Right atrium auricular region (tissue), 2 donors: Measurements from ENCODE around the gene TBC1D21. TPM values are rescaled to one million over a fixed set of nuclear protein-coding genes. Genes with fewer than 3 reads are reported as not detected.

Experiments used
- DNase-seq: peaks from one replicate; pipeline ENCODE4 v3.0.0-alpha.2; 2019; ENCODE audit warnings: low spot score
- H3K27ac ChIP-seq, 2 donors: fragments of 200-600 bp; sonication (generic); 1 replicate in 1 of 2; 2 replicates in 1 of 2; pipeline ENCODE4 v1.5.1; 2016 to 2019
- H3K27me3 ChIP-seq, 2 donors: fragments of 200-600 bp; sonication (generic); one replicate each; pipeline versions ENCODE4 v1.5.1 to v1.6.0; 2017 to 2019
- H3K36me3 ChIP-seq: fragments of 200-600 bp; sonication (generic); one replicate; pipeline ENCODE4 v1.5.1; 2016
- H3K4me1 ChIP-seq, 2 donors: fragments of 200-600 bp; sonication (generic); one replicate each; pipeline versions ENCODE4 v1.5.1 to v1.6.0; 2017 to 2019
- H3K4me3 ChIP-seq, 2 donors: fragments of 200-600 bp; sonication (generic); 1 replicate in 1 of 2; 2 replicates in 1 of 2; pipeline ENCODE4 v1.5.1; 2017 to 2019; ENCODE audit warnings: mild to moderate bottlenecking in 1 of 2, moderate library complexity in 1 of 2
- H3K9me3 ChIP-seq, 2 donors: fragments of 200-600 bp; sonication (generic); one replicate each; pipeline ENCODE4 v1.5.1; 2019
- CTCF ChIP-seq, 2 donors: fragments of 200-600 bp; sonication (generic); IDR thresholded peaks; one replicate each; pipeline ENCODE4 v1.5.1; 2019; ENCODE audit warnings: antibody characterized with exemption in 2 of 2
- total RNA-seq, 2 donors: library from RNA; depleted of rRNA; stranded (reverse); fragments of >200 nt; gene quantifications; one replicate each; pipeline ENCODE4 v1.1.0, GENCODE V29; 2016

TBC1D21 gene
- total RNA-seq, 2 donors from 2014 or later = not detected

- H3K4me1 ChIP-seq = peaks cover 0 to 23% of the 10 kb centered on the region in 2 donors
- DNase-seq = no peak
- H3K9me3 ChIP-seq = no peaks in the 10 kb centered on the region
- no peak overlapping the region for H3K4me3 ChIP-seq
- H3K27ac ChIP-seq = no peak overlapping the region
- no peaks in the 10 kb centered on the region for H3K36me3 ChIP-seq
- no peaks in the 10 kb centered on the region for H3K27me3 ChIP-seq
- no peak for TF ChIP-seq CTCF (IDR thresholded peaks at IDR 0.05)
Measured at GRCh38 chr15:73854265-73854664, 19.1 kb upstream of the TBC1D21 start.

- TF ChIP-seq CTCF (IDR thresholded peaks at IDR 0.05) = no peak
- no peaks in the 10 kb centered on the region for H3K27me3 ChIP-seq
- DNase-seq = no peak
- peak overlapping the region in 1 of 2 donors; percentile 51 for H3K27ac ChIP-seq
- no peak overlapping the region for H3K4me3 ChIP-seq
- peaks cover 0 to 23% of the 10 kb centered on the region in 2 donors for H3K4me1 ChIP-seq
- H3K9me3 ChIP-seq = no peaks in the 10 kb centered on the region
- no peaks in the 10 kb centered on the region for H3K36me3 ChIP-seq
Measured at GRCh38 chr15:73856458-73857192, 16.7 kb upstream of the TBC1D21 start.

DNA sequence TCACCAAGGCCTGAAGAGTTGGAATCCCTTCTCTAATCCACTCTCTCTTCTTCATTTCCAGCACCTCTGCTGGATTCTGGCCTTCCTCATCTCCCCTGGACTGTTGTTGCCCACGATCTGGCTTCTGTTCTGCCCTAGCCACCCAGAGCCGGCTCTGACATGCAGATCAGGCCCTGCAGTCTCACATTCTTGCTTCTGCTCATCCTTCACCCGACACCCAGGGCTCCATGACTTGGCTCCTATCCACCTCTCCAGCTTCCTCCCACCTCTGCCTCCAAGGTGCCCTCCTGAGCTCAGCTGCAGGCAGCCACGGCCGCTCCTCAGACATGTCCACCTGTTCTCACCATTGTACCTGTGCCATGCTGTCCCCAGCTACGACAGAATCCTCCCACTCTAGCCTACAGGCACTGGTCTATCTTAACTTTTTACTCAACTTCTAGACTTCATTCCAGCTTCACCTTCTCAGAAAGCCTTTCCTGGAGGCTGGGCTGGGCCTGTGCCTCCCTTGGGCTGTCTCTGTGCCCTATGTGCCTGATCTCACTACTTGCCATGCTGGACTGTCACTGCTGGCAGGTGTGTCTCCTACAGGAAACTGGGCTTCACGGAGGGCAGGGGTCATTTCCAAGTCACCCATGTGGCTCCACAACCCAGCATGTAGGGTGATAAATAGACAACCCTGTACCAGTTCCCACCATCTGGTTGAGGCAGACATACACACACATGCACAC lies 16.0 kb upstream of the TBC1D21 start:
- H3K27me3 ChIP-seq = no peaks in the 10 kb centered on the region
- H3K9me3 ChIP-seq = no peaks in the 10 kb centered on the region

GRCh38 chr15:73858062-73858461 lies 15.3 kb upstream of the TBC1D21 start:
- Histone ChIP-seq H3K36me3 (no peaks in the 10 kb centered on the region), H3K4me3 (no peak overlapping the region), H3K4me1 (peaks cover 0 to 23% of the 10 kb centered on the region in 2 donors), H3K27ac (no peak overlapping the region), H3K9me3 (no peaks in the 10 kb centered on the region), H3K27me3 (no peaks in the 10 kb centered on the region)
- DNase-seq = no peak
- TF ChIP-seq CTCF (IDR thresholded peaks at IDR 0.05) = no peak

More for the DNA sequence above, 16.0 kb upstream of the TBC1D21 start:
- Histone ChIP-seq H3K4me3 (no peak overlapping the region), H3K27ac (peak overlapping the region in 1 of 2 donors; percentile 51), H3K4me1 (peaks cover 0 to 23% of the 10 kb centered on the region in 2 donors), H3K36me3 (no peaks in the 10 kb centered on the region)
- DNase-seq = no peak
- TF ChIP-seq CTCF (IDR thresholded peaks at IDR 0.05) = no peak

DNA sequence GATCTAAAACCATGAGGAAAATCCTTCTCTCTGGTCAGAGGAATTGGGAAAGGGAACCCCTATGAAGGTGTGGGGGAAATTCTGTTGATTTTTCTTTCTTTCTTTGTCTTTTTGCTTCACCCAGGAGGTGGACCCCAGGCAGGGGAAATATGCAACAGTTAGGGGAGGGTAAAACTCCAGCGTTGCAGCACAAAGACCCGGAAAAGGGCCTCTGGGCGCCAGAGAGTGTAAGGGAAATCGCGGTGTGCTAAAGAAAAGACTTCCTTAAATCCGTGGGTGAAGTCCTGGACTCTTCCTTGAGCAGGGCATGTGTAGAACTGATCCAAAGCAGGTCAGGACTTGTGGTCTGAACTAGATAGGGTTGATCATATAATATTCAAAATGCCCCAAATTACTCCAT lies 11.1 kb upstream of the TBC1D21 start:
- H3K27me3 ChIP-seq = no peaks in the 10 kb centered on the region
- H3K27ac ChIP-seq = no peak overlapping the region
- H3K4me3 ChIP-seq = no peak overlapping the region
- H3K4me1 ChIP-seq = peaks cover 0 to 7% of the 10 kb centered on the region in 2 donors
- no peak for TF ChIP-seq CTCF (IDR thresholded peaks at IDR 0.05)
- H3K36me3 ChIP-seq = no peaks in the 10 kb centered on the region
- no peak for DNase-seq
- no peaks in the 10 kb centered on the region for H3K9me3 ChIP-seq
